ENCODE results near the gene EBF3.

DNA sequence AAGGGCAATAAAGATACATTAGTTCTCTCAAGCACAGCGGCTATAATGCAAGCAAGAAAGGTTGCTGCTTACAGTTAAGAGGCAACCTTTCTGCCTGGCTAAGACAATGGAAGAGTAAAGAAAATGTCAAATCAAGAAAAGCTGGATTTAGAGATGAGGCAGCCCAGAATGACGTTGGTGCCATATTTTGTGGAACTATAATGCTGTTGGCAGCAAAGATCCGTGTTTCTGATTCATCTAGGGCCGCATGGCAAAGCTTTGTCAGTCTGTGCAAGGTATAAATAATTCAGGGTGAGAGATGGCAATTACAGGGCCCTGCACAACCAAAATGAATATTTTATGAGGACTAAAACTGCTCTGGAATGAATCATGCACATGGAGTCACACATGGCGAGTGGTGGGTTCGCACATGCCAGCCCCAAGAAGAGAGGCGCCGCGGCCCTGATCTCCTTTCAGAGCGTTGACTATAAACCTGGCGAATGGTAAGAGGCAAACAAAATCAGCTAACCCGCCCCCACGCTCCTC is 76.6 kb downstream of the EBF3 start:
- TF ChIP-seq, protein P1, sequence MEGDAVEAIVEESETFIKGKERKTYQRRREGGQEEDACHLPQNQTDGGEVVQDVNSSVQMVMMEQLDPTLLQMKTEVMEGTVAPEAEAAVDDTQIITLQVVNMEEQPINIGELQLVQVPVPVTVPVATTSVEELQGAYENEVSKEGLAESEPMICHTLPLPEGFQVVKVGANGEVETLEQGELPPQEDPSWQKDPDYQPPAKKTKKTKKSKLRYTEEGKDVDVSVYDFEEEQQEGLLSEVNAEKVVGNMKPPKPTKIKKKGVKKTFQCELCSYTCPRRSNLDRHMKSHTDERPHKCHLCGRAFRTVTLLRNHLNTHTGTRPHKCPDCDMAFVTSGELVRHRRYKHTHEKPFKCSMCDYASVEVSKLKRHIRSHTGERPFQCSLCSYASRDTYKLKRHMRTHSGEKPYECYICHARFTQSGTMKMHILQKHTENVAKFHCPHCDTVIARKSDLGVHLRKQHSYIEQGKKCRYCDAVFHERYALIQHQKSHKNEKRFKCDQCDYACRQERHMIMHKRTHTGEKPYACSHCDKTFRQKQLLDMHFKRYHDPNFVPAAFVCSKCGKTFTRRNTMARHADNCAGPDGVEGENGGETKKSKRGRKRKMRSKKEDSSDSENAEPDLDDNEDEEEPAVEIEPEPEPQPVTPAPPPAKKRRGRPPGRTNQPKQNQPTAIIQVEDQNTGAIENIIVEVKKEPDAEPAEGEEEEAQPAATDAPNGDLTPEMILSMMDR (IDR thresholded peaks at IDR 0.05; ENCODE audit: low read depth, low read length), result no peak
- no peak for TF ChIP-seq EZH2phosphoT487 (IDR thresholded peaks at IDR 0.05; ENCODE audit: low read depth)
